ENCODE measurements around the gene CLEC16A.

CLEC16A gene

GRCh38 chr16:11149011-11149616, 204.8 kb downstream of the CLEC16A start:
- DNase-seq, result no peak

GRCh38 chr16:11150190-11150589, 205.8 kb downstream of the CLEC16A start:
- no peak for DNase-seq

- no peak for DNase-seq
Measured at GRCh38 chr16:11151156-11151884, 207.0 kb downstream of the CLEC16A start.

GRCh38 chr16:11151885-11152629, 207.7 kb downstream of the CLEC16A start:
- DNase-seq, result no peak

- DNase-seq, result no peak
Measured at GRCh38 chr16:11152677-11153331, 208.4 kb downstream of the CLEC16A start.

GRCh38 chr16:11155284-11155806, 211.0 kb downstream of the CLEC16A start:
- no peak for DNase-seq

- no peak for DNase-seq
Measured at GRCh38 chr16:11156401-11156800, 212.0 kb downstream of the CLEC16A start.

- no peak for DNase-seq
Measured at GRCh38 chr16:11157143-11157542, 212.8 kb downstream of the CLEC16A start.

- DNase-seq, result no peak
Measured at GRCh38 chr16:11158018-11158417, 213.7 kb downstream of the CLEC16A start.

GRCh38 chr16:11159282-11159681, 214.9 kb downstream of the CLEC16A start:
- DNase-seq, result no peak

- no peak for DNase-seq
Measured at GRCh38 chr16:11160676-11161115, 216.3 kb downstream of the CLEC16A start.

- no peak for DNase-seq
Measured at GRCh38 chr16:11161439-11161838, 217.1 kb downstream of the CLEC16A start.

GRCh38 chr16:11161974-11162373, 217.6 kb downstream of the CLEC16A start:
- no peak for DNase-seq

GRCh38 chr16:11162586-11163268, 218.4 kb downstream of the CLEC16A start:
- no peak for DNase-seq

- DNase-seq, result no peak
Measured at GRCh38 chr16:11163761-11164261, 219.4 kb downstream of the CLEC16A start.

GRCh38 chr16:11164482-11165270, 220.3 kb downstream of the CLEC16A start:
- DNase-seq, result no peak

- DNase-seq, result no peak
Measured at GRCh38 chr16:11165349-11165748, 221.0 kb downstream of the CLEC16A start.

GRCh38 chr16:11165894-11166665, 221.7 kb downstream of the CLEC16A start:
- DNase-seq, result no peak

GRCh38 chr16:11167581-11167980, 223.2 kb downstream of the CLEC16A start:
- DNase-seq, result no peak

GRCh38 chr16:11168386-11169051, 224.2 kb downstream of the CLEC16A start:
- no peak for DNase-seq
